Esophagus squamous epithelium (tissue), 5 donors: ENCODE measurements around the gene ZMIZ2. TPM values are rescaled to one million over a fixed set of nuclear protein-coding genes. Genes with fewer than 3 reads are reported as not detected.

Source experiments
- DNase-seq: peaks from one replicate; lab custom pipeline; 2025; lab: John Stamatoyannopoulos, UW
- H3K27ac ChIP-seq, 4 donors: fragments of 200-600 bp; sonication (generic); one replicate each; pipeline ENCODE4 v1.5.1; 2016 to 2019; ENCODE audit warnings: mild to moderate bottlenecking in 1 of 4
- H3K27me3 ChIP-seq, 4 donors: fragments of 200-600 bp; sonication (generic); 1 replicate in 3 of 4; 2 replicates in 1 of 4; pipeline versions ENCODE4 v1.5.1 to v1.6.0; 2017 to 2021; ENCODE audit warnings: antibody characterized with exemption in 1 of 4
- H3K36me3 ChIP-seq, 3 donors: fragments of 200-600 bp; sonication (generic); one replicate each; pipeline ENCODE4 v1.5.1; 2016 to 2019
- H3K4me1 ChIP-seq, 3 donors: fragments of 200-600 bp; sonication (generic); one replicate each; pipeline ENCODE4 v1.5.1; 2017 to 2019
- H3K4me3 ChIP-seq, 4 donors: fragments of 200-600 bp; sonication (generic); 1 replicate in 3 of 4; 2 replicates in 1 of 4; pipeline ENCODE4 v1.5.1; 2016 to 2019; ENCODE audit warnings: mild to moderate bottlenecking in 2 of 4, moderate library complexity in 1 of 4
- H3K9me3 ChIP-seq, 3 donors: fragments of 200-600 bp; sonication (generic); one replicate each; pipeline ENCODE4 v1.5.1; 2016 to 2019
- POLR2A ChIP-seq, 4 donors: fragments of 450-650 bp; IDR thresholded peaks; one replicate each; pipeline ENCODE4 v1.6.1; 2017; ENCODE audit warnings: antibody characterized with exemption in 4 of 4, mild to moderate bottlenecking in 4 of 4, moderate library complexity in 3 of 4
- WGBS, 2 donors: methylation state at CpG; one replicate each; pipeline ENCODE4 v1.1.5; 2018; 5-methylcytosine and 5-hydroxymethylcytosine counted together
- intact Hi-C: fragments of 100-400 bp; cut with DNase I; formaldehyde crosslinking; loops from one replicate; pipeline ENCODE4 v1.15.0; 2022
- total RNA-seq, 4 donors: library from RNA; depleted of rRNA; stranded (reverse); fragments of >200 nt; gene quantifications; one replicate each; pipeline ENCODE4 v1.1.0, GENCODE V29; 2016
- TF ChIP-seq, protein P1 (sequence below), 6 experiments: fragments of 450-650 bp in 4 of 6; fragments of 200-600 bp in 2 of 6; sonication (generic) in 2 of 6; IDR thresholded peaks; one replicate each; pipeline ENCODE4 v1.5.1; 2016 to 2019; ENCODE audit warnings: antibody characterized with exemption in 6 of 6, mild to moderate bottlenecking in 4 of 6, moderate library complexity in 4 of 6
- donor health status: DM: yes; HTN: yes; CAD: no.

ZMIZ2 gene
- total RNA-seq, 4 donors from 2014 or later: 6.9 to 25.4 (median 18.3) TPM

DNA sequence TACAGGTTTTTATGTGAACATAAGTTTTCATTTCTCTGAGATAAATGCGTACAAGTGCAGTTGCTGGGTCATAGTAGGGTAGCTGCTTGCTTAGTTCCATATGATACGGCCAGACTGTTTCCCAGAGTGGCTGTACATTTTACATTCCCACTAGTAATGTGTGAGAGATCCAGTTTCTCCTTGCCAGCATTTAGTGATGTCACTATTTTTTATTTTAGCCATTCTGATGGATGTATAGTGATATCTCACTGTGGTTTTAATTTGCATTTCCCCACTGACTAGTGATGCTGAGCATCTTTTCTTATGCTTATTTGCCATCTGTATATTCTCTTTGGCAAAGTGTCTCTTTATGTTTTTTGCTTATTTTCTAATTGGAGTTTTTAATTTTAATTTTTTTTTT is 4.2 kb downstream of the ZMIZ2 start:
- Histone ChIP-seq H3K4me3 (no peak overlapping the region), H3K27ac (no peak overlapping the region), H3K9me3 (no peaks in the 10 kb centered on the region), H3K27me3 (no peaks in the 10 kb centered on the region), H3K4me1 (peaks cover 32 to 84% (median 53%) of the 10 kb centered on the region in 3 donors), H3K36me3 (peaks cover 1 to 40% (median 11%) of the 10 kb centered on the region in 3 donors)
- 88 to 92% methylated on average over 2 of the region's 2 CpGs for WGBS, 2 donors
- intact Hi-C loops: loop anchor here (10.0 kb wide), 1 partner anchor 158 kb away; no protein-coding TSS in a partner anchor
- no peak for TF ChIP-seq POLR2A (IDR thresholded peaks at IDR 0.05)
- TF ChIP-seq, protein P1, sequence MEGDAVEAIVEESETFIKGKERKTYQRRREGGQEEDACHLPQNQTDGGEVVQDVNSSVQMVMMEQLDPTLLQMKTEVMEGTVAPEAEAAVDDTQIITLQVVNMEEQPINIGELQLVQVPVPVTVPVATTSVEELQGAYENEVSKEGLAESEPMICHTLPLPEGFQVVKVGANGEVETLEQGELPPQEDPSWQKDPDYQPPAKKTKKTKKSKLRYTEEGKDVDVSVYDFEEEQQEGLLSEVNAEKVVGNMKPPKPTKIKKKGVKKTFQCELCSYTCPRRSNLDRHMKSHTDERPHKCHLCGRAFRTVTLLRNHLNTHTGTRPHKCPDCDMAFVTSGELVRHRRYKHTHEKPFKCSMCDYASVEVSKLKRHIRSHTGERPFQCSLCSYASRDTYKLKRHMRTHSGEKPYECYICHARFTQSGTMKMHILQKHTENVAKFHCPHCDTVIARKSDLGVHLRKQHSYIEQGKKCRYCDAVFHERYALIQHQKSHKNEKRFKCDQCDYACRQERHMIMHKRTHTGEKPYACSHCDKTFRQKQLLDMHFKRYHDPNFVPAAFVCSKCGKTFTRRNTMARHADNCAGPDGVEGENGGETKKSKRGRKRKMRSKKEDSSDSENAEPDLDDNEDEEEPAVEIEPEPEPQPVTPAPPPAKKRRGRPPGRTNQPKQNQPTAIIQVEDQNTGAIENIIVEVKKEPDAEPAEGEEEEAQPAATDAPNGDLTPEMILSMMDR (IDR thresholded peaks at IDR 0.05): no peak
- DNase-seq: no peak

DNA sequence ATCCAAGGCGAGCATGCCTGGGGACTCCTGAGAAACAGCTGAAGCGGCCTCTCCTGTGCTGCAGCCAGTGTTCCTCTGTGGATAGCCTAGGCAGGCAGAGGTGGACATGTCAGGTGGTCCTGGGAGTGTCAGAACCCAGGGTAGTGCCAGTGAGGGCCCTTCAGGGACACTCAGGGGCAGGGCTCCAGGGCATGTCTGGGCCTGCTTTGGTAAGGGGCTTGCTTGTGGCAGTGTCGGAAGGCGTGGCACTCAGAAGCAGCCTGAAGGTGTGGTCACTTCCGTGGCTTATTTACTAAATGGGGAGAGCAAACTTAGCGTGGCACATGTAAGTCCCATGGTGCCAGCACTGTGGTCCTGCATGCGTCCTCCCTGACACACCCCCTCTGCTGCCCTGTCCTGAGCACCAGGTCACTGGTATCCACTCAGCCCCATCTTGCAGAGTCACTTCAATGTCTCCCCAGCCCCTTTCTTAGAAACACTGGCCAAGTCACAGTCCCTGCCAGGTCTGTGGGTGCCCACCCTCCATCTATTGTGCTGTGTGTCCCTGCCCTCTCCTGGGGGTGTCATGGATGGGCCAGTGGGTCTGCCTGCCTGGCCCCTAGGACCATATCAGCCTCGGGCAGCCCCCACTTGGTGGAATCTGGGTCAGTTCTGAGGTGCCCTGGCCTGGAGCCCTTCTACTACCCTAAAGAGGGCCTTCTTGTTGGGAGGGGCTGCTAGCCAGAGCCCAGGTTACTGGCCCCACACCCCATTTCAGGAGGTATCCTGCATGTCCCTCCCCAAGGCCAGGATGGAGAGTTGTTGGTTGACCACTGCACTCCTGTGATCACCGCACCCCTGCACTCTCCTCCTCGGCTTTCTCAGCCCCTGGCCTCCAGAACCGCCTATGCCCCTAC is 6.4 kb downstream of the ZMIZ2 start:
- intact Hi-C loops: loop anchor here (10.0 kb wide), 1 partner anchor 160 kb away; no protein-coding TSS in a partner anchor
- WGBS, 2 donors: 66 to 70% methylated on average over 4 to 10 of the region's 11 CpGs
- no peak for TF ChIP-seq POLR2A (IDR thresholded peaks at IDR 0.05)
- TF ChIP-seq, protein P1 (IDR thresholded peaks at IDR 0.05): no peak
- Histone ChIP-seq H3K4me1 (peaks cover 22 to 73% (median 46%) of the 10 kb centered on the region in 3 donors), H3K9me3 (no peaks in the 10 kb centered on the region), H3K27me3 (no peaks in the 10 kb centered on the region), H3K4me3 (no peak overlapping the region), H3K27ac (peak overlapping the region; percentile 21 to 66 (median 60)), H3K36me3 (peaks cover 16 to 60% (median 16%) of the 10 kb centered on the region in 3 donors)
- no peak for DNase-seq

DNA sequence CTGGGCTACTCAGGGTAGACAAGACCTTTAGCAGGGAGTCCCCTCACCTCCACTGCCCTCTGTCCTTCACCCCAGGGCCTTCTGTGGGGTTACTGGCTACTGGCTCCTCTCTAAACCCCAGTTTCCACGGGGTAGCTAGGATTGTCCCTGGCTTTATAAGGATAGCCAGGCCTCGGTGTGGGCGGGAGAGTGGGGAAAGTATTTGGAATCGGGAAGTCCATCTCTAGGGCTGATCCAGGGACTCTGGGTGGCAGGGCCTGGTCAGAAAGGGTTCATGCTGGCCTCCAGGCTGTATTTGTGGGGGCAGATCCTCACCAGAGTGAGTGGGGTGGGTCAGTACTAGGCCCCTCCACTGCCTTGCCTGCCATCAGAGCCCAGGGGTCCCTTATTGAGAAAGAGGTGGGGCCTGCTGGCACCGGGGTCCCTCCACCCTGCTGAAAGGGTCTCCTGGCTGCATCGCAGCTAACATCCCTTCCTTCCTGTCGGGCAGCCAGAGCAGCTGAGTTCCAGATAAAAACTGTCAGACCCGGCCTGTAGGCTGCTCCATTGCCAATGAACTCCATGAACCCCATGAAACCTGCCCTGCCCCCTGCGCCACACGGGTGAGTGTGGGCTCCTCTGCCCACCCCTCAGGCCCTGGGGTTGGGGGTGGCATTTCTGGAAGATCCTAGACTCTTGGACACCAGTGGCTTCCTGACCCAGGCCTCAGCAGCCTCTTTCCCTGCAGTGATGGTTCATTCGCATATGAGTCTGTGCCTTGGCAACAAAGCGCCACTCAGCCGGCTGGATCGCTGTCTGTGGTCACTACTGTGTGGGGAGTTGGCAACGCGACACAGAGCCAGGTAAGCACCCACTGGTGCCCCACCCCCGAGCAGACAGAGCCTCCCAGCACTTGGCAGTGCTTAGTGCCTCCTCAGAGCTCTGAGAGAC is 7.3 kb downstream of the ZMIZ2 start:
- 60 to 63% methylated on average over 2 to 5 of the region's 17 CpGs for WGBS, 2 donors

DNA sequence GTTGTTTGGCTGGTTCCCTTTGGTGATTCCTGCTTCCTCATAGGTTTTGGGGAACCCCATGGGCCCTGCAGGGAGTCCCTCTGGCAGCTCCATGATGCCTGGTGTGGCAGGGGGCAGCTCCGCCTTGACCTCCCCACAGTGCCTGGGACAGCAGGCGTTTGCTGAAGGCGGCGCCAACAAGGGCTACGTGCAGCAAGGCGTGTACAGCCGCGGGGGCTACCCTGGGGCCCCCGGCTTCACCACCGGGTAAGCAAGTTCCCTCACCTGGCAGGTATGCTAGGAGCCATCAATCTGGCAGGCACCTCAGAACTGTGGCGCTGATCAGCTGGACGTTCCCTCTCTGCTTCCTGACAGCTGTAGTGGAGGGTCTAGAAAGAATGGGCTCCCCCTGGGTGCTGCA is 8.3 kb downstream of the ZMIZ2 start:
- no peak for DNase-seq
- H3K4me3 ChIP-seq: no peak overlapping the region
- H3K4me1 ChIP-seq: peaks cover 23 to 64% (median 32%) of the 10 kb centered on the region in 3 donors
- no peaks in the 10 kb centered on the region for H3K27me3 ChIP-seq
- no CpG with 5 or more reads among the region's 12 CpGs for WGBS, 2 donors
- H3K9me3 ChIP-seq: no peaks in the 10 kb centered on the region
- H3K36me3 ChIP-seq: peaks cover 16 to 62% (median 16%) of the 10 kb centered on the region in 3 donors
- TF ChIP-seq POLR2A (IDR thresholded peaks at IDR 0.05): no peak
- TF ChIP-seq, protein P1 (IDR thresholded peaks at IDR 0.05): no peak
- no peak overlapping the region for H3K27ac ChIP-seq
- intact Hi-C loops: loop anchor here (10.0 kb wide), 1 partner anchor 162 kb away; no protein-coding TSS in a partner anchor

More for the DNA sequence above, 7.3 kb downstream of the ZMIZ2 start:
- H3K27ac ChIP-seq: peak overlapping the region; percentile 21 to 65 (median 52)
- H3K27me3 ChIP-seq: no peaks in the 10 kb centered on the region
- no peak for DNase-seq
- no peak for TF ChIP-seq POLR2A (IDR thresholded peaks at IDR 0.05)
- H3K4me1 ChIP-seq: peaks cover 18 to 64% (median 37%) of the 10 kb centered on the region in 3 donors
- intact Hi-C loops: loop anchor here (10.0 kb wide), 1 partner anchor 161 kb away; no protein-coding TSS in a partner anchor
- H3K4me3 ChIP-seq: no peak overlapping the region
- peaks cover 16 to 60% (median 16%) of the 10 kb centered on the region in 3 donors for H3K36me3 ChIP-seq
- no peaks in the 10 kb centered on the region for H3K9me3 ChIP-seq

DNA sequence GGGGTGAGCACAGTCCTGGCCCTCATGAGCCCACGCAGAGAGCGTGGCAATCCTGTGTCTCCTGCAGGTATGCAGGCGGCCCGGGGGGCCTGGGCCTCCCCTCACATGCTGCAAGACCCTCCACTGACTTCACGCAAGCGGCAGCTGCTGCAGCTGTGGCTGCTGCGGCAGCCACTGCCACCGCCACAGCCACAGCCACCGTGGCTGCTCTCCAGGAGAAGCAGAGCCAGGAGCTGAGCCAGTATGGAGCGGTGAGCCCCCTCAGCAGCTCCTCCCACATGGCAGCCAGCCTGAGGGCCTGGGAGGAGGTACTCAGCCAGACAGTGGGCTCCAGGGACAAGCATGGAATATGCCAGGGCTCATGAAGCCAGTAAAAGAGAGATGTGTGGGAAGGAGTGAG is 8.7 kb downstream of the ZMIZ2 start:
- no peak for DNase-seq
- peaks cover 16 to 62% (median 16%) of the 10 kb centered on the region in 3 donors for H3K36me3 ChIP-seq
- no peak for TF ChIP-seq POLR2A (IDR thresholded peaks at IDR 0.05)
- TF ChIP-seq, protein P1 (IDR thresholded peaks at IDR 0.05): no peak
- 43% methylated on average over 1 of the region's 10 CpGs; no CpG with 5 or more reads in 1 of the 2 donors for WGBS, 2 donors
- no peak overlapping the region for H3K4me3 ChIP-seq
- H3K4me1 ChIP-seq: peaks cover 24 to 64% (median 32%) of the 10 kb centered on the region in 3 donors
- intact Hi-C loops: loop anchor here (10.0 kb wide), 1 partner anchor 163 kb away; no protein-coding TSS in a partner anchor
- no peak overlapping the region for H3K27ac ChIP-seq
- no peaks in the 10 kb centered on the region for H3K27me3 ChIP-seq
- no peaks in the 10 kb centered on the region for H3K9me3 ChIP-seq
